ACC112 (cell line): ENCODE data around the gene ABHD2.

Experiments used
- H2AFZ ChIP-seq: fragments of 200-600 bp; sonication (generic); one replicate; pipeline ENCODE4 v1.6.0; 2017; ENCODE audit warnings: antibody characterized with exemption, low read length; ENCODE audit not compliant: unreplicated experiment
- H3K27ac ChIP-seq: fragments of 200-600 bp; sonication (generic); 2 replicates; pipeline ENCODE4 v1.5.1; 2014; ENCODE audit warnings: low read depth, mild to moderate bottlenecking, antibody characterized with exemption, low read length, moderate library complexity
- H3K27me3 ChIP-seq: fragments of 200-600 bp; sonication (generic); 2 replicates; pipeline ENCODE4 v1.6.1; 2014; ENCODE audit warnings: mild to moderate bottlenecking, antibody characterized with exemption, low read length, moderate library complexity, mixed read lengths; ENCODE audit not compliant: insufficient read depth
- H3K36me3 ChIP-seq: fragments of 200-600 bp; sonication (generic); 2 replicates; pipeline ENCODE4 v1.6.1; 2016; ENCODE audit warnings: mild to moderate bottlenecking, antibody characterized with exemption, low read length, moderate library complexity, mixed read lengths; ENCODE audit not compliant: insufficient read depth
- H3K4me1 ChIP-seq: fragments of 200-600 bp; sonication (generic); one replicate; pipeline ENCODE4 v1.6.1; 2016; ENCODE audit warnings: low read length, mixed read lengths; ENCODE audit not compliant: insufficient read depth, unreplicated experiment, control insufficient read depth
- H3K4me3 ChIP-seq: fragments of 200-600 bp; sonication (generic); 2 replicates; pipeline ENCODE4 v1.5.1; 2014; ENCODE audit warnings: mild to moderate bottlenecking, low read depth, low read length
- H3K79me2 ChIP-seq: fragments of 200-600 bp; sonication (generic); one replicate; pipeline ENCODE4 v1.6.0; 2016; ENCODE audit warnings: low read length; ENCODE audit not compliant: control insufficient read depth, unreplicated experiment, insufficient read depth

ABHD2 gene

GRCh38 chr15:89178307-89178977 is 90.2 kb downstream of the ABHD2 start:
- Histone ChIP-seq H3K4me1 (peaks cover 15% of the 10 kb centered on the region), H2AFZ (no peak overlapping the region), H3K36me3 (no peaks in the 10 kb centered on the region), H3K27me3 (no peaks in the 10 kb centered on the region), H3K4me3 (no peak overlapping the region), H3K79me2 (no peaks in the 10 kb centered on the region), H3K27ac (no peak overlapping the region)

DNA sequence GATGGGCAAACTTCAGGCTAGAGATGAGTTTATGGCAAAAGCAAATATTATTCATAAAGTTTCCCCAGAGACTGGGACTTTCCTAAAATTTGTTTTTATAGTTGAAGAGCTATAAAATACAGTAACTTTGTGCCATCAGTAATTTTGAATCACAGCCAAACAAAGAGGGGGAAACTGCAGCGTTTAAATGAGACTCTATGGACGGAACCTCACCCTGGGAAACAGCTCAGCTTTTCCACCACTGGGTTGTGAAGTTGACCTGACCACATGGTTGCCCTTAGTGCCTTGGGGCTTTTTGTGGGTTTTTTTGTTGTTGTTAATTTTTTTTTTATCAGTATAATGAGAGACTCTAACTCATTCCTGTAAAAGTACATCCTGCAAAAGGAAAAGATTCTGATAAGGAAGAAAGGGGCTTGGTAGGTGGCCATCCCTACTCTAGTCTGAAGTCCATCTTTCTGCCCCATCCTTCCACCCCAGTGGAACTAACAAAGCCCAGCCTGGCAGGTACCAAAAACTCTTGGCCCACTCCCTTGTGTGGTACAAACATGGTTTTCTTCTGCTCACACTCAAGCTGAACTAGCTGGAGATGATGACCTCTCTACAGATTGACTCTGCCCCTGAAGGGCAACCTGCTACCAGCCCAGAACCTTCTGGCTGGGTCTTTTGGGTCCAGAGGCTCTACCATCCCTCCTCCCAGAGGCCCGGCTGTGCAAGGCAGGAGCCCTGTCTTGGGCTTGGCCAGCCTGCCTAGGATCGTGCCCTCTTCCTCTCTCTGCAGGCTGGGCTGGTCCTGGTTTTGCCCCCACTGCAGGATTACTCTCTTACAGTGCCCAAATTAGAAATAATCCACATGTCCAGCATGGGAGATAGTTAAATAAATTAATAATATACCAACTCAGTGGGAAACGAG is 92.0 kb downstream of the ABHD2 start:
- Histone ChIP-seq H2AFZ (no peak overlapping the region), H3K4me1 (peaks cover 7% of the 10 kb centered on the region), H3K4me3 (no peak overlapping the region), H3K79me2 (no peaks in the 10 kb centered on the region), H3K27me3 (no peaks in the 10 kb centered on the region), H3K36me3 (no peaks in the 10 kb centered on the region), H3K27ac (peak overlapping the region; percentile 55; the same call in 1 of the 2 replicates)

GRCh38 chr15:89184357-89184756 is 96.1 kb downstream of the ABHD2 start:
- Histone ChIP-seq H3K27me3 (no peaks in the 10 kb centered on the region), H3K27ac (no peak overlapping the region), H3K4me1 (peaks cover 20% of the 10 kb centered on the region), H3K79me2 (no peaks in the 10 kb centered on the region), H3K4me3 (no peak overlapping the region), H2AFZ (no peak overlapping the region), H3K36me3 (no peaks in the 10 kb centered on the region)

- Histone ChIP-seq H3K27ac (no peak overlapping the region), H3K27me3 (no peaks in the 10 kb centered on the region), H3K36me3 (peaks cover 6% of the 10 kb centered on the region; the same call in 1 of the 2 replicates), H3K4me1 (peaks cover 14% of the 10 kb centered on the region), H3K4me3 (no peak overlapping the region), H3K79me2 (no peaks in the 10 kb centered on the region), H2AFZ (no peak overlapping the region)
These were observed 96.8 kb downstream of the ABHD2 start for GRCh38 chr15:89184886-89185526.

DNA sequence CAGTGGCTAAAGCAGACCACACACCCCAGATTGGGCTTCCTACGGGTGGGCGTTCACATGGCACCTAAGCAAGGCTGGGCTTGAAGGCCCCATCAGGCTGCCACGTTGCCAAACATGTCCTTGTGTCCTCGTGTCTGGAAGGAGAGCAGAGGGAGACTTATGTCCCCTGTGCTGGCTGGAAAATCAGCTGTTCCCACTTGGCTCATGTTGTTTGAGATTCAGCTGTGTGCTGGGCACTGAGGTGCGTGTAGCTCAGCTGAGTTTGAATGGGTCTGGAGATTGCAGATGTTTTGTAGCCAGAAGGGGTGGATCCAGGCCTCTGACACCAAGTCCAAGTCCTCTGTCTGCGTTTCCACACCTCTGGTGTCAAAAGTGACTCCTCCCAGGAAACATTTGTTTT is 98.5 kb downstream of the ABHD2 start:
- Histone ChIP-seq H3K36me3 (peaks cover 9% of the 10 kb centered on the region; the same call in 1 of the 2 replicates), H3K27ac (no peak overlapping the region), H3K79me2 (no peaks in the 10 kb centered on the region), H3K4me3 (no peak overlapping the region), H3K4me1 (peaks cover 13% of the 10 kb centered on the region), H3K27me3 (no peaks in the 10 kb centered on the region), H2AFZ (no peak overlapping the region)

DNA sequence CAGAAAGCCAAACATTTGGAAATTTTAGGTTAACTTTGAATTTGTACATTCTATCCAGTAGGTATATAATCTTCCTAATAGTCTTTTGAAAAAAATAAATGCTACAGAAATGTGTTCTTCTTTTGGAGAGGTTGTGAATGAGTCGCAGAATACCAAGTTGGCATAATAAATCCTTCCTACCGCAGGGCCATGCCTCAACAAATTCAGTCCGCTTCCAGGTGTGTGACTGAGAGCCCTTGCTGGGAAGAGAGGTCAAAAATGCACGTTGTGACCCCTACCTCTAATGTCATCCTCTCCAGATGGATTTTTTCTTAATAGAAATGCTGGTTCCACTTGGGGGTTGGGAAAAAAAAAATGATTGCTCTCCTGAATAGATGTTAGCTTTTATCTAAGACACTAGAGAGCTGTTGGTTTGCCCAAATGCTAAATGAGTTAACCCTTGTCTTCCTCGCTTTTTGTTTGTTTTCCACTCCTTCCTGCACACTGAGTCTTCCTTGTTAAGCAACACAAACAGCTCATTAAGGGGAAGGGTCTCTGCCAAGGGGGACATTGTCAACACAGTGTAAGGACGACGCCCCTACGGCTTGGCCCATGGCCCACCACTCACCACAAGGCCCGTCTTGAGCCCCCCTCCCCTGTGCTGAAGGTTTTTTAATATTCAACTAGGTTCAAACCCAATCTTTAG is 99.2 kb downstream of the ABHD2 start:
- Histone ChIP-seq H3K4me3 (no peak overlapping the region), H3K27ac (no peak overlapping the region; the same call in 1 of the 2 replicates), H3K27me3 (no peaks in the 10 kb centered on the region), H3K79me2 (no peaks in the 10 kb centered on the region), H3K4me1 (peaks cover 19% of the 10 kb centered on the region), H3K36me3 (peaks cover 14% of the 10 kb centered on the region; the same call in 1 of the 2 replicates), H2AFZ (no peak overlapping the region)

GRCh38 chr15:89187986-89188514 is 99.8 kb downstream of the ABHD2 start:
- no peak overlapping the region for H3K27ac ChIP-seq
- H3K36me3 ChIP-seq: peaks cover 14% of the 10 kb centered on the region; the same call in 1 of the 2 replicates
- H3K4me1 ChIP-seq: peaks cover 25% of the 10 kb centered on the region
- no peak overlapping the region for H2AFZ ChIP-seq
- no peaks in the 10 kb centered on the region for H3K79me2 ChIP-seq
- no peaks in the 10 kb centered on the region for H3K27me3 ChIP-seq
- no peak overlapping the region for H3K4me3 ChIP-seq

- no peak overlapping the region for H3K4me3 ChIP-seq
- peak overlapping the region; percentile 76 for H3K27ac ChIP-seq
- no peaks in the 10 kb centered on the region for H3K79me2 ChIP-seq
- H3K27me3 ChIP-seq: no peaks in the 10 kb centered on the region
- no peak overlapping the region for H2AFZ ChIP-seq
- H3K4me1 ChIP-seq: peaks cover 53% of the 10 kb centered on the region
- H3K36me3 ChIP-seq: peaks cover 22% of the 10 kb centered on the region; the same call in 1 of the 2 replicates
These were observed 103.9 kb downstream of the ABHD2 start for GRCh38 chr15:89192136-89192535.

- H3K27me3 ChIP-seq: no peaks in the 10 kb centered on the region
- peak overlapping the region; percentile 76 for H3K27ac ChIP-seq
- H3K79me2 ChIP-seq: no peaks in the 10 kb centered on the region
- peaks cover 51% of the 10 kb centered on the region for H3K4me1 ChIP-seq
- H3K4me3 ChIP-seq: no peak overlapping the region
- no peak overlapping the region for H2AFZ ChIP-seq
- peaks cover 22% of the 10 kb centered on the region; the same call in 1 of the 2 replicates for H3K36me3 ChIP-seq
These were observed 104.5 kb downstream of the ABHD2 start for GRCh38 chr15:89192766-89193165.

DNA sequence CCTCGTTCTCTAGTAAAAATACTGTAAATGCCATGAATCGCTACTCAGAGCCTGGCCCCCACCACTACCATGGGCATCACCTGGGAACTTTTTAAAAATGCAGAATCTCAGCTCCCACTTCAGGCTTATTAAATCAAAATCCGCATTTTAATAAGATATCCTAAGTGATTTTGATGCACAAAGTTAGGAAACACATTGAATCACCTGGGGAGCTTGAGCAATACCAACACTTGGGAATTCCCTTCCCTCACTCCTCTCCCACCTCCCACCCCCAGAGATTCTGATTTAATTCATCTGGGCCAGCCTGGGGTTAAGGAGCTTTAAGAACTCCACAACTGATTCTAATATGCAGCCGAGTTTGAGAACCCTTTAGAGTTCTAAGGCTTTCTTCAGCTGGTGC is 106.4 kb downstream of the ABHD2 start:
- H3K27ac ChIP-seq: peak overlapping the region; percentile 95
- H3K36me3 ChIP-seq: peaks cover 20% of the 10 kb centered on the region; the same call in 1 of the 2 replicates
- H3K4me1 ChIP-seq: peaks cover 44% of the 10 kb centered on the region
- no peak overlapping the region for H3K4me3 ChIP-seq
- H2AFZ ChIP-seq: no peak overlapping the region
- H3K79me2 ChIP-seq: no peaks in the 10 kb centered on the region
- no peaks in the 10 kb centered on the region for H3K27me3 ChIP-seq
